Chondrocyte (in vitro differentiated cells): ENCODE measurements around the gene EYA2. TPM values are rescaled to one million over a fixed set of nuclear protein-coding genes. Genes with fewer than 3 reads are reported as not detected.

ENCODE experiments used
- DNase-seq: peaks from one replicate; pipeline ENCODE4 v3.0.0; 2021; ENCODE audit warnings: mixed read lengths, low spot score
- H3K27ac Mint-ChIP-seq: one replicate; pipeline ENCODE4 v1.8.0; 2021; ENCODE audit warnings: mild to moderate bottlenecking, moderate library complexity, mixed read lengths; ENCODE audit not compliant: unreplicated experiment
- H3K27me3 Mint-ChIP-seq: 2 replicates; pipeline ENCODE4 v1.8.0; 2021; ENCODE audit warnings: low read depth, mixed read lengths
- H3K36me3 Mint-ChIP-seq: 2 replicates; pipeline ENCODE4 v1.8.0; 2021; ENCODE audit warnings: low read depth, mixed read lengths
- H3K4me1 Mint-ChIP-seq: 2 replicates; pipeline ENCODE4 v1.8.0; 2021; ENCODE audit warnings: low read depth, mild to moderate bottlenecking, mixed read lengths
- H3K4me3 Mint-ChIP-seq: one replicate; pipeline ENCODE4 v1.8.0; 2021; ENCODE audit warnings: mild to moderate bottlenecking, moderate library complexity, mixed read lengths; ENCODE audit not compliant: unreplicated experiment
- H3K9me3 Mint-ChIP-seq: 2 replicates; pipeline ENCODE4 v1.8.0; 2021; ENCODE audit warnings: low read depth, mixed read lengths
- CTCF ChIP-seq: fragments of 200-600 bp; sonication (generic); IDR thresholded peaks from 2 replicates; pipeline ENCODE4 v1.5.0; 2021; ENCODE audit warnings: antibody characterized with exemption, mild to moderate bottlenecking, moderate library complexity
- total RNA-seq: library from RNA; stranded (reverse); gene quantifications from 3 replicates; pipeline ENCODE4 v1.2.1, GENCODE V29; 2021

Gene EYA2
- total RNA-seq, 1 donor from 2014 or later = 0.32 TPM

GRCh38 chr20:46913329-46914044 is 18.8 kb downstream of the EYA2 start:
- no peak for TF ChIP-seq CTCF
- peaks cover 27% of the 10 kb centered on the region for H3K4me1 Mint-ChIP-seq
- DNase-seq = no peak
- H3K4me3 Mint-ChIP-seq = no peak overlapping the region
- peaks cover 25% of the 10 kb centered on the region for H3K27me3 Mint-ChIP-seq
- H3K36me3 Mint-ChIP-seq = peaks cover 2% of the 10 kb centered on the region
- peaks cover 3% of the 10 kb centered on the region for H3K9me3 Mint-ChIP-seq
- H3K27ac Mint-ChIP-seq = no peak overlapping the region

- peaks cover 13% of the 10 kb centered on the region for H3K27me3 Mint-ChIP-seq
- TF ChIP-seq CTCF = no peak
- peak overlapping the region; percentile 84 for H3K27ac Mint-ChIP-seq
- peaks cover 2% of the 10 kb centered on the region for H3K36me3 Mint-ChIP-seq
- H3K4me3 Mint-ChIP-seq = no peak overlapping the region
- H3K4me1 Mint-ChIP-seq = peaks cover 27% of the 10 kb centered on the region
- DNase-seq = no peak
- peaks cover 11% of the 10 kb centered on the region for H3K9me3 Mint-ChIP-seq
Observed at GRCh38 chr20:46914789-46915379, 20.2 kb downstream of the EYA2 start.

DNA sequence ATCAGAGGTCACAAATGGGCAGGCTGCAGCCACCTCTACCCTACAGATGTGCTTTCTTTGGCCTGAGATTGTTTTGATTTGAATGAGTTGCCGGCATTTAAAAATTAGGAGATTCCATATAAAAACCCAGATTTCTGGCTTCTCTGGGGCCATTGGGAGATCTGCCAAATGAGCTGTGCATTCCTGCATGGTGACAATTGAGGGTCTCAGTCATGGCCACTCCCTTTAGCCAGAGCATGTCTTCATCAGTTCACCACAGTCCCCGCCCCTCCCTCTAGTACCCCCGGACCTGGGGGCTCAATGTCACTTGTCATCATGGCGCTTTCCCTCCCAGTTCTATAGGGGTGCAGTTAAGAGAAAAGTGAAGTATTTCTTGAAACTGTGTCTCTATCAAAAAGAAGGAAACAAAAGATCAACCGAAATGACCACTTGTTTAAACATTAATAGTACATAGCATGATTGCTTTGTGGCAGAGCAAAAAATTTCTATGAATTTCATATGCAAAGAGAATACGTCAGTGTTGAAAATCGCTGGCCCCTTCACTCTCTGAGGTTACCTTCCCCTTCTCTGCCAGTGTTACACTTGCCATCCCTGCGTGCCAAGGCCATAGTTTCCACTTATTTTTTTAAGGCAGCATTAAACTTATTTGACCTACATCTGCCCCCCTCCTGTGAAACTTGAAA is 21.1 kb downstream of the EYA2 start:
- no peak for DNase-seq
- Mint-ChIP-seq H3K4me3 (no peak overlapping the region), H3K27ac (peak overlapping the region; percentile 84), H3K36me3 (peaks cover 2% of the 10 kb centered on the region), H3K4me1 (peaks cover 27% of the 10 kb centered on the region), H3K9me3 (peaks cover 11% of the 10 kb centered on the region), H3K27me3 (peaks cover 8% of the 10 kb centered on the region)
- TF ChIP-seq CTCF = no peak

DNA sequence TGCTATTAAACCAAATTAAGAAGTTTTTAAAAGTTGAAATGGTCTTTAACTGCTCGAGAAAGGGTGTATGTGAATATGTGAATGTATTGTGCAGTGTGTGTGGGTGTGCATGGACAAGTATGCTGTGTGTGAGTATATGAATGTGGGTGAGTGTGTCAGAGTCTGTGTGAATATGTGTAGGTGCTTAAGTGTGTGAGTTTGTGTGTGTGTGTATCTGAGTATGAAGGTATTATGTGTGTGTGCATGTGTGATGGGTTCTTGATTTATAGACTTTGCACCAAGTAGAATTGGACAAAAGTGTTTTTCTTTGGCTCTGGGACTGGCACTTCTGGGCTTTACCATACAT is 21.6 kb downstream of the EYA2 start:
- Mint-ChIP-seq H3K4me3 (no peak overlapping the region), H3K4me1 (peaks cover 27% of the 10 kb centered on the region), H3K36me3 (peaks cover 2% of the 10 kb centered on the region), H3K27ac (peak overlapping the region; percentile 2), H3K9me3 (peaks cover 11% of the 10 kb centered on the region), H3K27me3 (peaks cover 6% of the 10 kb centered on the region)
- DNase-seq = no peak
- TF ChIP-seq CTCF = no peak

GRCh38 chr20:46917155-46917554 is 22.5 kb downstream of the EYA2 start:
- TF ChIP-seq CTCF = no peak

More at GRCh38 chr20:46917155-46917554, 22.5 kb downstream of the EYA2 start:
- H3K27ac Mint-ChIP-seq = no peak overlapping the region
- H3K4me1 Mint-ChIP-seq = peaks cover 27% of the 10 kb centered on the region
- H3K9me3 Mint-ChIP-seq = peaks cover 11% of the 10 kb centered on the region
- H3K27me3 Mint-ChIP-seq = peaks cover 6% of the 10 kb centered on the region
- no peak overlapping the region for H3K4me3 Mint-ChIP-seq
- no peak for DNase-seq
- peaks cover 2% of the 10 kb centered on the region for H3K36me3 Mint-ChIP-seq
